SU-DHL-6 (cell line): Measurements from ENCODE around the gene EVL.

Experiments used
- H2AFZ ChIP-seq: fragments of 200-600 bp; sonication (generic); 2 replicates; pipeline ENCODE4 v1.6.1; 2014; ENCODE audit warnings: low read depth, mild to moderate bottlenecking, moderate library complexity, mixed read lengths, antibody characterized with exemption, low read length; ENCODE audit not compliant: severe bottlenecking
- H3F3A ChIP-seq: fragments of 200-600 bp; shearing (Covaris generic); 2 replicates; pipeline ENCODE4 v1.6.0; 2016; ENCODE audit warnings: antibody characterized with exemption, mild to moderate bottlenecking; ENCODE audit not compliant: insufficient read depth
- H3K27ac ChIP-seq: fragments of 200-600 bp; sonication (generic); 2 replicates; pipeline ENCODE4 v1.5.1; 2016; ENCODE audit warnings: low read depth, mild to moderate bottlenecking, low read length, moderate library complexity, mixed read lengths
- H3K27me3 ChIP-seq: fragments of 200-600 bp; sonication (generic), shearing (Covaris generic); 2 replicates; pipeline ENCODE4 v1.6.0; 2014; ENCODE audit warnings: mild to moderate bottlenecking, low read length
- H3K36me3 ChIP-seq: fragments of 200-600 bp; sonication (generic); 2 replicates; pipeline ENCODE4 v1.6.1; 2014; ENCODE audit warnings: mild to moderate bottlenecking, low read length, mixed read lengths
- H3K4me2 ChIP-seq: fragments of 300-600, 200-600 bp; shearing (Covaris generic), sonication (generic); 2 replicates; pipeline ENCODE4 v1.6.0; 2014; ENCODE audit warnings: low read length, low read depth, mild to moderate bottlenecking; ENCODE audit not compliant: poor library complexity, severe bottlenecking
- H3K4me3 ChIP-seq: fragments of 200-600 bp; sonication (generic); 2 replicates; pipeline ENCODE4 v1.5.1; 2014; ENCODE audit warnings: antibody characterized with exemption, low read length, mild to moderate bottlenecking, mixed read lengths; ENCODE audit not compliant: insufficient read depth, poor library complexity, severe bottlenecking
- H3K79me2 ChIP-seq: fragments of 200-600 bp; sonication (generic); 2 replicates; pipeline ENCODE4 v1.6.1; 2014; ENCODE audit warnings: mild to moderate bottlenecking, low read length, moderate library complexity; ENCODE audit not compliant: insufficient read depth
- H3K9ac ChIP-seq: fragments of 200-600 bp; sonication (generic); 2 replicates; pipeline ENCODE4 v1.7.0; 2014; ENCODE audit warnings: mild to moderate bottlenecking, low read length
- H3K9me2 ChIP-seq: fragments of 200-600 bp; sonication (generic); replicated peaks from 2 replicates; pipeline ENCODE4 v1.6.1; 2014; ENCODE audit warnings: low read length; ENCODE audit not compliant: insufficient read depth
- H3K9me3 ChIP-seq: fragments of 200-600 bp; sonication (generic); 2 replicates; pipeline ENCODE4 v1.6.1; 2014; ENCODE audit warnings: low read length, mixed read lengths; ENCODE audit not compliant: insufficient read depth
- H4K20me1 ChIP-seq: fragments of 200-600 bp; sonication (generic); 2 replicates; pipeline ENCODE4 v1.6.1; 2014; ENCODE audit warnings: low read depth, mild to moderate bottlenecking, antibody characterized with exemption, low read length, moderate library complexity, mixed read lengths
- EZH2phosphoT487 ChIP-seq: fragments of 200-600 bp; sonication (generic), shearing (Covaris generic); conservative IDR thresholded peaks from 2 replicates; pipeline ENCODE4 v1.6.1; 2018; ENCODE audit warnings: mild to moderate bottlenecking, antibody characterized with exemption, low read length, moderate library complexity, mixed read lengths
- TF ChIP-seq, protein P1 (sequence below): fragments of 200-600 bp; sonication (generic); IDR thresholded peaks from one replicate; pipeline ENCODE4 v1.5.1; 2017; ENCODE audit warnings: antibody characterized with exemption, mild to moderate bottlenecking, low read length, moderate library complexity; ENCODE audit not compliant: insufficient read depth, poor library complexity, severe bottlenecking

Gene EVL

GRCh38 chr14:100188392-100189030 is 123.3 kb downstream of the EVL start:
- H3K27ac ChIP-seq, result no peak overlapping the region
- H4K20me1 ChIP-seq, result no peaks in the 10 kb centered on the region
- H3K9me3 ChIP-seq, result no peaks in the 10 kb centered on the region
- H3F3A ChIP-seq, result 0 out of 2 replicates have a peak, but pooled peaks cover 5% of the 10 kb centered on the region
- no peaks in the 10 kb centered on the region for H3K27me3 ChIP-seq
- TF ChIP-seq, protein P1, sequence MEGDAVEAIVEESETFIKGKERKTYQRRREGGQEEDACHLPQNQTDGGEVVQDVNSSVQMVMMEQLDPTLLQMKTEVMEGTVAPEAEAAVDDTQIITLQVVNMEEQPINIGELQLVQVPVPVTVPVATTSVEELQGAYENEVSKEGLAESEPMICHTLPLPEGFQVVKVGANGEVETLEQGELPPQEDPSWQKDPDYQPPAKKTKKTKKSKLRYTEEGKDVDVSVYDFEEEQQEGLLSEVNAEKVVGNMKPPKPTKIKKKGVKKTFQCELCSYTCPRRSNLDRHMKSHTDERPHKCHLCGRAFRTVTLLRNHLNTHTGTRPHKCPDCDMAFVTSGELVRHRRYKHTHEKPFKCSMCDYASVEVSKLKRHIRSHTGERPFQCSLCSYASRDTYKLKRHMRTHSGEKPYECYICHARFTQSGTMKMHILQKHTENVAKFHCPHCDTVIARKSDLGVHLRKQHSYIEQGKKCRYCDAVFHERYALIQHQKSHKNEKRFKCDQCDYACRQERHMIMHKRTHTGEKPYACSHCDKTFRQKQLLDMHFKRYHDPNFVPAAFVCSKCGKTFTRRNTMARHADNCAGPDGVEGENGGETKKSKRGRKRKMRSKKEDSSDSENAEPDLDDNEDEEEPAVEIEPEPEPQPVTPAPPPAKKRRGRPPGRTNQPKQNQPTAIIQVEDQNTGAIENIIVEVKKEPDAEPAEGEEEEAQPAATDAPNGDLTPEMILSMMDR, result no peak
- no peak for TF ChIP-seq EZH2phosphoT487
- no peaks in the 10 kb centered on the region for H3K79me2 ChIP-seq
- H3K4me3 ChIP-seq, result no peak overlapping the region
- no peaks in the 10 kb centered on the region for H3K36me3 ChIP-seq
- no peaks in the 10 kb centered on the region for H3K9me2 ChIP-seq
- no peak overlapping the region for H2AFZ ChIP-seq
- no peak overlapping the region for H3K4me2 ChIP-seq
- no peak overlapping the region for H3K9ac ChIP-seq

- Histone ChIP-seq H3K9ac (no peak overlapping the region), H4K20me1 (no peaks in the 10 kb centered on the region), H3K9me2 (no peaks in the 10 kb centered on the region), H3K27ac (no peak overlapping the region), H3K4me3 (no peak overlapping the region), H2AFZ (no peak overlapping the region), H3K79me2 (no peaks in the 10 kb centered on the region), H3K36me3 (no peaks in the 10 kb centered on the region), H3K4me2 (no peak overlapping the region), H3K27me3 (no peaks in the 10 kb centered on the region), H3F3A (0 out of 2 replicates have a peak, but pooled peaks cover 5% of the 10 kb centered on the region), H3K9me3 (no peaks in the 10 kb centered on the region)
- TF ChIP-seq, protein P1, result no peak
- no peak for TF ChIP-seq EZH2phosphoT487
Measured at GRCh38 chr14:100190126-100190525, 124.9 kb downstream of the EVL start.

GRCh38 chr14:100191584-100192249 is 126.5 kb downstream of the EVL start:
- Histone ChIP-seq H3K79me2 (no peaks in the 10 kb centered on the region), H3K4me2 (peak overlapping the region; percentile 52), H3K9me3 (no peaks in the 10 kb centered on the region), H4K20me1 (no peaks in the 10 kb centered on the region), H2AFZ (no peak overlapping the region), H3K9ac (no peak overlapping the region), H3K36me3 (no peaks in the 10 kb centered on the region), H3K27me3 (no peaks in the 10 kb centered on the region), H3K9me2 (no peaks in the 10 kb centered on the region), H3K27ac (no peak overlapping the region), H3K4me3 (no peak overlapping the region), H3F3A (0 out of 2 replicates have a peak, but pooled peaks cover 5% of the 10 kb centered on the region)
- TF ChIP-seq, protein P1, result no peak
- TF ChIP-seq EZH2phosphoT487, result no peak
